OCI-LY1 (cell line): ENCODE results near the gene PDCD1LG2.

Source experiments
- H2AFZ ChIP-seq: fragments of 200-600 bp; sonication (generic), shearing (Covaris generic); 2 replicates; pipeline ENCODE4 v1.6.0; 2014; ENCODE audit warnings: antibody characterized with exemption, mild to moderate bottlenecking, low read length
- H3F3A ChIP-seq: fragments of 200-600 bp; sonication (generic), shearing (Covaris generic); 2 replicates; pipeline ENCODE4 v1.6.0; 2014; ENCODE audit warnings: mild to moderate bottlenecking, antibody characterized with exemption, low read length, moderate library complexity; ENCODE audit not compliant: insufficient read depth
- H3K27ac ChIP-seq: fragments of 200-600 bp; sonication (generic); 2 replicates; pipeline ENCODE4 v1.5.1; 2014; ENCODE audit warnings: low read length, mixed run types, mild to moderate bottlenecking, low read depth; ENCODE audit not compliant: poor library complexity, severe bottlenecking
- H3K27me3 ChIP-seq: fragments of 200-600 bp; sonication (generic); 2 replicates; pipeline ENCODE4 v1.6.0; 2014; ENCODE audit warnings: antibody characterized with exemption, mild to moderate bottlenecking, low read length, moderate library complexity; ENCODE audit not compliant: insufficient read depth
- H3K36me3 ChIP-seq: fragments of 200-600 bp; sonication (generic); 2 replicates; pipeline ENCODE4 v1.6.1; 2014; ENCODE audit warnings: mild to moderate bottlenecking, antibody characterized with exemption, low read length, moderate library complexity, mixed read lengths; ENCODE audit not compliant: insufficient read depth
- H3K4me1 ChIP-seq: fragments of 200-600 bp; sonication (generic); 2 replicates; pipeline ENCODE4 v1.5.1; 2014; ENCODE audit warnings: mild to moderate bottlenecking, low read length, moderate library complexity; ENCODE audit not compliant: insufficient read depth, severe bottlenecking
- H3K4me2 ChIP-seq: fragments of 200-600 bp; sonication (generic), shearing (Covaris generic); 2 replicates; pipeline ENCODE4 v1.6.1; 2014; ENCODE audit warnings: low read length
- H3K4me3 ChIP-seq: fragments of 200-600 bp; sonication (generic); 2 replicates; pipeline ENCODE4 v1.5.1; 2014; ENCODE audit warnings: low read length, low read depth, mild to moderate bottlenecking, mixed read lengths; ENCODE audit not compliant: poor library complexity, severe bottlenecking
- H3K79me2 ChIP-seq: fragments of 200-600 bp; shearing (Covaris generic); 2 replicates; pipeline ENCODE4 v1.6.1; 2016; ENCODE audit warnings: mixed run types, low read length, mixed read lengths; ENCODE audit not compliant: insufficient read depth
- H3K9ac ChIP-seq: fragments of 200-600 bp; sonication (generic), shearing (Covaris generic); 2 replicates; pipeline ENCODE4 v1.6.1; 2014; ENCODE audit warnings: mild to moderate bottlenecking, low read length, mixed read lengths
- H3K9me2 ChIP-seq: fragments of 200-600 bp; sonication (generic), shearing (Covaris generic); 2 replicates; pipeline ENCODE4 v1.6.1; 2014; ENCODE audit warnings: low read depth, mild to moderate bottlenecking, low read length, mixed read lengths
- H3K9me3 ChIP-seq: fragments of 200-600 bp; shearing (Covaris generic); 2 replicates; pipeline ENCODE4 v1.6.1; 2014; ENCODE audit warnings: low read length, mixed read lengths
- H4K20me1 ChIP-seq: fragments of 200-600 bp; sonication (generic), shearing (Covaris generic); 2 replicates; pipeline ENCODE4 v1.6.0; 2016; ENCODE audit warnings: mild to moderate bottlenecking, low read length; ENCODE audit not compliant: insufficient read depth
- CTCF ChIP-seq: fragments of 200-600 bp; sonication (generic), shearing (Covaris generic); IDR thresholded peaks from 2 replicates; pipeline ENCODE4 v1.5.1; 2017; ENCODE audit warnings: mild to moderate bottlenecking, antibody characterized with exemption, low read length, moderate library complexity, mixed read lengths
- EZH2 ChIP-seq: fragments of 200-600 bp; sonication (generic), shearing (Covaris generic); IDR thresholded peaks from 2 replicates; pipeline ENCODE4 v1.8.0; 2017; ENCODE audit warnings: borderline replicate concordance, mixed run types, mild to moderate bottlenecking, antibody characterized with exemption, low read length, moderate library complexity, mixed read lengths

Gene PDCD1LG2

DNA sequence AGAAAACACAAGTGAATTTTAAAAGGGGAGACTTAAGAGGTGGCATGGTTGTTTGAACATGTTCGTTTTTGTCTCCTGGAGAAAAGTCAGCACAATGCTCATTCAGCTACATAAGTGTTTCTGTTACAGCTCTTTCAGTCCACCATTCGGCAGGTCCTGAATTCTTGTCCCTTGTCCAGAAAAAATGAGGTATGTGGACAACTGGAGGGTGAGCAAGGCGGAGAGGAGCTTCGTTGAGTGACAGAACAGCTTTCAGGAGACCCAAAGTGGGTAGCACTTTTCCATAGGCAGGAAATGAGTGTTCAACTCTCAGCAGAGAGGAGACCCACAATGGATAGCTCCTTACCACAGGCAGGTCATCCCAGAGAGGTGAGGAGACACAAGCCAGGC lies 4.9 kb downstream of the PDCD1LG2 start:
- Histone ChIP-seq H4K20me1 (no peaks in the 10 kb centered on the region), H3K4me3 (no peak overlapping the region), H2AFZ (no peak overlapping the region), H3K79me2 (no peaks in the 10 kb centered on the region), H3F3A (no peaks in the 10 kb centered on the region), H3K27me3 (no peaks in the 10 kb centered on the region), H3K9ac (no peak overlapping the region), H3K27ac (no peak overlapping the region), H3K36me3 (no peaks in the 10 kb centered on the region), H3K4me1 (no peaks in the 10 kb centered on the region), H3K4me2 (no peak overlapping the region), H3K9me3 (no peaks in the 10 kb centered on the region), H3K9me2 (no peaks in the 10 kb centered on the region)
- TF ChIP-seq EZH2: no peak
- no peak for TF ChIP-seq CTCF

DNA sequence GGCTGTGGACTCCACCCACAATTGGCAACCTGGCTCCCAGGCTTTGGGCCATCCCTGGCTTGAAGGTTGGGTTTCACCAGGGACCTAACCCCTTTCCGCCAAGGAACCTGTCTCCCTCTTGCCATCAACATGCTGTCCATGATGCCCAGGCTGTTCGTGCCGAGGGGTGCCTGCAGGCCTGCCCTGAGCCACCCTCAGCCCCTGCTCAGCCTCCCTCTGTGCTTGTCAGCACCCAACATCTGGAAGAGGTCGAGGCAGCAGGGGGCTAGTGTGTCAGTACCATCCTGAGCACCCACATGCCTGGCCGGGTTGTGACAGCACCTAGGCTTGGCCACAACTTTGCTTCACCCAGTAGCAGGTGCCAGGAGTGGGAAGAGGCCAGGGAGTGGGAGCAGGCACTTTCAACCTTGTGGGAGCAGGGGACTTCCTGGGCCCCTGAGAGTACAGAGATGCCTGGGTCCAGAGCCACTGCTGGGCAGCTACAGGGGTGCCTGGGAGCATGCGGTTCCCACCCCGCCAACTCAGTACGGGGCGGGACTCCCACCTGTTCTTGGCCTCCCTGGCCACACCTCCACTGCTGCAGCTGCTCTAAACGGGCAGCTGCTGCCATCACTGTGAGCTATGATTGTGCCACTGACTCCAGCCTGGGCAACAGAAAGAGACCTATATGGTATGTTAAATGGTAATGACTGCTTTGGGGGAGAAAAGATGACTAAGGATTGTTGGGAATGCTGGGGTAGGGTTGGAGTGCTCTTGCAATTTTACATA lies 6.3 kb downstream of the PDCD1LG2 start:
- Histone ChIP-seq H3K4me1 (no peaks in the 10 kb centered on the region), H3K9me2 (no peaks in the 10 kb centered on the region), H3K36me3 (no peaks in the 10 kb centered on the region), H3K27me3 (no peaks in the 10 kb centered on the region), H4K20me1 (no peaks in the 10 kb centered on the region), H3K4me3 (no peak overlapping the region), H3K27ac (no peak overlapping the region), H3K79me2 (no peaks in the 10 kb centered on the region), H3K9me3 (no peaks in the 10 kb centered on the region), H2AFZ (no peak overlapping the region), H3K9ac (no peak overlapping the region), H3F3A (no peaks in the 10 kb centered on the region), H3K4me2 (no peak overlapping the region)
- TF ChIP-seq CTCF: no peak
- no peak for TF ChIP-seq EZH2

DNA sequence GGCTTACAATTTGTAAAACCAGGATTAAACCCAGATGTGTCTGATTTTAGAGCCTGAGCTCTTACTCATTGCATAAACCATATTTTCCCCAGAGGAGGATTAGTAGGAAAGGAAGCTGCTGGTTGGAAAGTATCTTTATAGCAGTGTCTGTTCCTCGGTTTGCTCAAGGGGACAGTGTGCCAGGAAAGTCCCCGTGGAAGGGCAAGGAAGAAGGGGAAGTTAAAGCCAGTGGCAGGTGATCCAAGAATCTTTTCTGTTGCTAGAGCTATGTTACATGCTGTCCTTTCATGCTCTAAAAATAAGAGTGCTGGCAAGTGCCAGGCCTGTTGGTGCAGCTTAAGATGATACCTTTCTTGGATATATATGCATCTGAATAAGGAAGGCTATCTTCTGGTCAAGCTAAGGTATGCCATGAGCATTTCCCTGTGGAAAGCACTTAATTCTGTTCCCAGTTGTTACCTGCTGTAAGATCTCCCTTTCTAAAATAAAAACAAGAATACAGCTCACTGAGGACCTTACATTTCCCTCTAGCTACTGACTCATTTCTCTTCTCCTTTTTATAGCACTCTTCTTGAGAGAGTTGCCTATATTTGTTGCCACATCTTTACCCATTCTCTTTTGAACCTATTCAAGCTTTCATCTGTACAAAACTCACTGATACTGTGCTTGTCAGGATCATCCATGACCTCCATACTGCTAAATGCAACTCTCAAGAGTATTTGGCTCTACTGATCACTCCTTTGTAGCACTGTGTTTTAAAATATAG lies 8.0 kb downstream of the PDCD1LG2 start:
- no peaks in the 10 kb centered on the region for H3K36me3 ChIP-seq
- H3K4me3 ChIP-seq: no peak overlapping the region
- H3K27me3 ChIP-seq: no peaks in the 10 kb centered on the region
- TF ChIP-seq EZH2: no peak
- TF ChIP-seq CTCF: no peak
- no peaks in the 10 kb centered on the region for H3K79me2 ChIP-seq
- H3K27ac ChIP-seq: no peak overlapping the region
- no peaks in the 10 kb centered on the region for H3K9me3 ChIP-seq
- H3K4me1 ChIP-seq: no peaks in the 10 kb centered on the region
- H4K20me1 ChIP-seq: no peaks in the 10 kb centered on the region
- no peak overlapping the region for H2AFZ ChIP-seq
- no peak overlapping the region for H3K9ac ChIP-seq
- H3K9me2 ChIP-seq: no peaks in the 10 kb centered on the region
- H3F3A ChIP-seq: no peaks in the 10 kb centered on the region
- H3K4me2 ChIP-seq: no peak overlapping the region
